Left kidney (tissue), 2 donors: ENCODE measurements around the gene SS18L1. TPM values are rescaled to one million over a fixed set of nuclear protein-coding genes. Genes with fewer than 3 reads are reported as not detected.

Source experiments
- DNase-seq: peaks from one replicate; pipeline ENCODE4 v3.0.0-alpha.2; 2013
- polyA plus RNA-seq: library from polyadenylated mRNA; unstranded; fragments of 120-200 nt; gene quantifications from one replicate; pipeline ENCODE4 v1.2.1, GENCODE V29; 2013; ENCODE audit not compliant: insufficient read length

SS18L1 gene
- polyA plus RNA-seq, 1 donor: 26.1 TPM

GRCh38 chr20:62119115-62119514 lies 24.5 kb upstream of the SS18L1 start:
- DNase-seq: no peak

GRCh38 chr20:62119591-62120364 lies 23.8 kb upstream of the SS18L1 start:
- DNase-seq: no peak

GRCh38 chr20:62120365-62120762 lies 23.2 kb upstream of the SS18L1 start:
- DNase-seq: no peak

DNA sequence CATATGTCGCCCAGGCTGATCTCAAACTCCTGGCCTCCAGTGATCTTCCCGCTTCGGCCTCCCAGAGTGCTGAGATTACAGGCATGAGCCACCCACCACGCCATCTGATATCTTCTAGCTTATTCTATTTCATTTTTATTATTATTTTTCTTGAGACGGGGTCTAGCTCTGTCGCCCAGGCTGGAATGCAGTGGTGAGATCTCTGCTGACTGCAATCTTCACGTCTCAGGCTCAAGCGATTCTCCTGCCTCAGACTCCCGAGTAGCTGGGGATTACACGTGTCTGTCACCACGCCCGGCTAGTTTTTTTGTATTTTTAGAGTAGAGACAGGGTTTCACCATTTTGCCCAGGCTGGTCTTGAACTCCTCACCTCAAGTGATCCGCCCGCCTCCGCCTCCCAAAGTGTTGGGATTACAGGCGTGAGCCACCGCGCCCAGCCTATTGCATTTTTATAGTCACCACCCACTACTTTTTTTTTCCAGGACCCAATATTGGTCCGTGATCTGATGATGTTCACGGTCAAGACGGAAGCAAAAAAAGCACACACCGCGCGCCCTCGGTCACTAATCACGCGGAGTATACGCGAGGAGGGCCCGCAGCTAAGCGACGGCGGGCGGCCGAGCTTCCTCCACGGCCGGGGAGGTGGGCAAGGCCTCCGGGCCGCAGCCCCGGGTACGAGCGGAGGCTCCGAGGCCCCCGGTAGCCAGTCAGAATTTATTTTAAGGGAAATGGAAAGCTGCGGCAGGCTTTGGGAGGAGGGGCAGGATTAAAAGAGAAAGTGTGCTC lies 22.4 kb upstream of the SS18L1 start:
- DNase-seq: no peak

DNA sequence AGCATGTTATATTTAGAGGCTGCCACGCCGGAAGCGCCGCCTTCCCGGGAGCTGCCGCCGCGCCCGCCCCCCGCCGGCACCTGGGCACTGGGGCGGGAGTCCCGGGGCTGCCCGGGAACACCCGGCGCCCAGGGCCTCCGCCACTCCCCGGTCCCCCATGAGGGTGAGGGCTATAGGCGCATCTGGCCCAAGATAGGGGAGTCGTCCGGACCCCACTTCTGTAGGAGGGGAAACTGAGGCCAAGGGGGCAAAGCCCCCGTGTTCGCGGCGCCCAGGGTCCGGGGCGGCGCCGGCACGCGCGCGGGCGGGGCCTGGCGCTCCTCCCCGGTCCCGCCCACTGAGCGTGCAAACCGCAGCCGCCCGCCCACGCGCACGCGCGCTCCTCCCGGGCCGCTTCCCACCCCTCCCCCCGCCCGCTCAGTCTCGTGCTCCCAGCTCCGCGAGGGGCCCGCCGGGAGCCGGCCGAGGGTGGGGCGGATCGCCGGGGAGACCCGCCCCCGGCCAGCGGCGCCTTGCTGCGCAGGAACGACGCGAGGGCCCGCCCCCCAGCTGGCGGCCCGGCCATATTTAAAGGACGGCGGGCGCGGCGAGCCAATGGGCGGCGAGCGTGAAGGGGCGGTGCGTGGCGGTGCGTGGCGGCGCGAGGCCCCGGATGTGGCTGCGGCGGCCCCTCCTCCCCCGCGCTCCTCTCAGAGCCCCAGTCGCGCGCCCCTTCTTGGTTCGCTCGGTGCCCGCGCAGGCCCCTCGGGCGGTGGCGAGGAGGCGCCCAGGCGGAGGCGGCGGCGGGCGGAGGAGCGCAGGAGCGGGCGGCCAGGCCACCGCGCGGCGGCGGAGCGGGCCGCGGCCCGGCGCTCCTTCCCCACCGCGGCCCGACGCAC lies 21.6 kb upstream of the SS18L1 start, which contains the start of gene LSM14B:
Gene LSM14B (plus strand): TSS at position 700 of the 878 bp plus-strand sequence. CDS start 192 bp downstream, outside the sequence.
- DNase-seq: peak; percentile 97

- DNase-seq: no peak
Measured at GRCh38 chr20:62122654-62123449, 20.7 kb upstream of the SS18L1 start.

DNA sequence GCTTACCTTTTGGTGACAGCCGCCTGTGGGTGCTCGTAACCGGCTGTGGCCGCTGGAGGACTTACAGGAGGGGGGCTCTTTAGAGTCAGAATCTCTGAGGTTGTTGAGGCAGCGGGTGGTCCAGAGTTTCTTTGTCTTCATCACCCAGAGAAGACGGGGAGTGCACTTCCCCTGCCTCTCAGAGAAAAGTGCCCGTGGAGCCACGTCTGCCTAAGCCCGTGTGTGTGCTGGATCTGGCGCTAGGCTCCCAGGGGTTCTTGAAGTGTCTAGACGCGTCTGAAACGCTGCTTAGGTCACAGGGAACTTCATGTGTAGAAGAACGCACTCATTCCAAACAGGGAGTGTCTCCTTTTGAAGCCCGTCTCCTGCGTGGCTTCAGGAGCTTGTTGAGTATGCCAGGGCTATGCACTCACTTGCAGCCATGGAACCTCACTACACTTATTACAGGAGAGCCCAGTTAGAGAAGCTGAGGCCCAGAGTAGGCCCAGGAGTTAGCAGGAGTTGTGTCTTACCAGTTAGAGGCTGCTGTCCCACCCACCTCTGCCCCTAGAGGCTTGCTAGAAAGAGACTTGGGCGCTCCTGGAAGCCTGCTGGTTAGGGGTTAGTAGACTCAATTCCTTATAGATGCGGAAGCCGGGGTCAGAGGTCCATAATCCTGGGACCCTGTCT lies 20.0 kb upstream of the SS18L1 start:
- no peak for DNase-seq

- DNase-seq: no peak
Measured at GRCh38 chr20:62126141-62126540, 17.4 kb upstream of the SS18L1 start.

GRCh38 chr20:62127799-62128198 lies 15.8 kb upstream of the SS18L1 start:
- DNase-seq: no peak

- no peak for DNase-seq
Measured at GRCh38 chr20:62128502-62128901, 15.1 kb upstream of the SS18L1 start.

DNA sequence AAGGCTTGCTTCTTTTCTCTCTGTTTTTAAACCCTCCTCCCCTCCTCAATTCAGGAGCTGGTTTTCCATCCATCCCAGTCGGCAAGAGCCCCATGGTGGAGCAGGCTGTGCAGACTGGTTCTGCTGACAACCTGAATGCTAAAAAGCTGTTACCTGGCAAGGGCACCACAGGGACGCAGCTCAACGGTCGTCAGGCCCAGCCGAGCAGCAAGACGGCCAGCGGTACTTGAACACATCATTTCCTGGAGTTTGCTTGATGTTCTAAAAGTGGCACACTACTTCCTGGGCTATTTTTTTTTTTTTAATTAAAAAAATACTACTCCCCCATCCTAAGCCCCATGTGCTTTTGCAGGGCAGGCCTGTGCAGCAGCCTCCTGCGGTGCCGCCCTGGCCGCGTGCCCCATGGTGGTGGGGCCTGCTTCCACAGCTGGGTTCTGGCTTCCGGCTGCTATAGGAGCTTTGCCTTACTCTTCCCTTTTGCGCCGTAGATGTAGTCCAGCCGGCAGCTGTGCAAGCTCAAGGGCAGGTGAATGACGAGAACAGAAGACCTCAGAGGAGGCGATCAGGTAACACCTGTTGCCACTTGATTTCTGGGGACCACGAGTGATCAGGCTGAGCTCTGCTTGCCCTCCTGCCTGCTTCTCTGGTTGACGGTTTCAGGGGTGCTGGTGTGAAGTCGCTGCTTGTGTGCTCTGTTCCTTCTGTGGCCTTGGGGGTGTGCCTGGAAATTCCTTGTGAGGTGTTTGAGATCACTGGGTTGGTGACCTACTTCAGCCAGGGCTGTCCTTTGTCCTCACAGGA lies 13.6 kb upstream of the SS18L1 start:
- no peak for DNase-seq

DNA sequence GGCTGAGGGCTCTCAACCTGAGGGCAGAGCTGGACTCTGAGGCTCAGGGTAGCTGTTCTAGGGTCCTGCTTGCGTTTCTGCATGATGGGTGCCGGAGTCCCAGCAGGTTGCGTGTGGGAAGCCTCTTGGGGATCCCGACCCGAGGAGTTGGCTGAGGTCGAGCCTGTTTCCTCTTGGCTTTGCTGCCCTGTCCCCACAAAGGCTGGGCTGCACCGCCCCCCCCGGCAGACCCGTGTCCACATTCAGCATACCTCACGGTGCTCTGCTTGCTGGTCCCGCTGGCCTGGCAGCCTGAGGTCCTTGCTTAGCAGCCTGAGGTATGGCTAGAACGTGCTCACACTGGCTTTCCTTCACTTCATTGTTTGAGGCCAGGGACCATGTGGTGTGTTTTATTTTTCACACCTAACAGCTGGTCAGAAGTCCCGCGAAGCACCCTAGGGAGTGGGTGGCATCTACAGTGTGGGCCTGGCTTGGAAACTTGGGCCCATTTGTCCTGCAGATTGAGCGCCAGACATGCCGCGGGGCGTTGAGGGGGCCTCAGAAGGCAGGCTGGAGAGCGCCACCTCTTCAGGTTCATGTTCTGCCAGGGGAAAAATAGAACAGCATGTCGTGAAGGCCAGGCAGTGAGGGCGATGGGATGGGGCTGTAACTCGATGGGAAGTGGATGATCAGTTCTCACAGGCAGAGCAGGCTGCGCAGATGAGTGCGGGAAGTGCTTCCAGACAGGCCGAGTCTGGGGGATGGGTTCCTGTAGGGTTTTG lies 11.8 kb upstream of the SS18L1 start:
- no peak for DNase-seq

- DNase-seq: no peak
Measured at GRCh38 chr20:62132421-62132820, 11.1 kb upstream of the SS18L1 start.

DNA sequence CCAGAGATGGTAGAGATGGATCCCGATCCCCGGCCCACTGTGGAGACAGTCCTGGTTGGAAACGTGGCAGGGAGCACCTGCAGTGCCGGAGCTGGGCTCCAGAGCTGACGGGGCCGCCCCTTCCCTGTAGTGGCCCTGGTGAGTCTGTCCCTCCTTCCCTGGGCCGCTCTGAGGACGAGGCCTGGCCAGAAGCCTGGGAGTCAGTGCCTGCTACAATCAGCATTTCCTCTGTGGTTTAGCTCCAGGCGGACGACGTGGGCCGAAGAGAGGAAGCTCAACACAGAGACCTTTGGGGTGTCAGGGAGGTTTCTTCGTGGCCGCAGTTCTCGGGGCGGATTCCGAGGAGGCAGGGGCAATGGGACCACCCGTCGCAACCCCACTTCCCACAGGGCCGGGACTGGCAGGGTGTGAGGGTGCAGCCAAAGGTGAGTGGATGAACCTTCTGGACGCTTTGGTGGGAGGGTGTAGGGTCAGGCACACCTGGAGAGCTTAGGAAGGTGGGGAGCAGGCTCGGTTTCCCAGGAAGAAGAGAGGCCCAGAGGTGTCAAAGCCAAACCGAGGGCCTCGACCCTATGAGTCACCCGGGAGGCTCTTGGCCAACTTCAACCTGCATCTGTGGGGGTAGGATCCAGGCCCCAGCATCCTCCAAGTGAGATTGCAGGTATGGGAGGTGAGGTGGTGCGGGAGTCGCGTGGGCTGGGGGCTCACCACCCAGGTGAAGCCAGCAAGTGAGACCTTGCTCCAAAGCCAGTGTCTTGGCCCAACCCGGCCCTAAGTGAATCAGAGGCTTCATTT lies 10.3 kb upstream of the SS18L1 start:
- DNase-seq: no peak

DNA sequence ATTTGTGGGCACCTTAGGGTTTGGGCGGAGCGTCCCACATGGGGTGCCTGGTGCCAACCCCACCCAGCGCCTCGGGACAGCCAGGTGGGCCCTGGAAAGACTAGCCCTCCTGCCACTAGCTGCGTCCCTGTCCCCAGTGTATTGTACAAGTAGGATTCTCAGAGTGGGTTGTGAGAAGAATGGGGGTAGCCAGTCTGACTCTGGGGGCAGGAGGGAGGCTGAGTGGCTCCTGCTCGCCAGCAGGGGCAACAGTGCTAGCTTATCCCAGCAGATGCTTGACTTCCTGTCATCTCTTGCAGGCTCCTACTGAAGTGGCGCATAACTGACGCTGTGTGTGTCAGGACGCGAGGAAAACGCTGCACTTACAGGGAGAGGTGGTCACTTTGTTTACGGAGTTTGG lies 9.7 kb upstream of the SS18L1 start:
- no peak for DNase-seq

- no peak for DNase-seq
Measured at GRCh38 chr20:62134735-62135231, 8.8 kb upstream of the SS18L1 start.

- no peak for DNase-seq
Measured at GRCh38 chr20:62135573-62136266, 7.8 kb upstream of the SS18L1 start.
